ENCODE data around the gene TSR3.

TSR3 gene

GRCh38 chr16:1377406-1378010 is 25.8 kb upstream of the TSR3 start:
- no peak for DNase-seq (ENCODE audit: low spot score)

DNA sequence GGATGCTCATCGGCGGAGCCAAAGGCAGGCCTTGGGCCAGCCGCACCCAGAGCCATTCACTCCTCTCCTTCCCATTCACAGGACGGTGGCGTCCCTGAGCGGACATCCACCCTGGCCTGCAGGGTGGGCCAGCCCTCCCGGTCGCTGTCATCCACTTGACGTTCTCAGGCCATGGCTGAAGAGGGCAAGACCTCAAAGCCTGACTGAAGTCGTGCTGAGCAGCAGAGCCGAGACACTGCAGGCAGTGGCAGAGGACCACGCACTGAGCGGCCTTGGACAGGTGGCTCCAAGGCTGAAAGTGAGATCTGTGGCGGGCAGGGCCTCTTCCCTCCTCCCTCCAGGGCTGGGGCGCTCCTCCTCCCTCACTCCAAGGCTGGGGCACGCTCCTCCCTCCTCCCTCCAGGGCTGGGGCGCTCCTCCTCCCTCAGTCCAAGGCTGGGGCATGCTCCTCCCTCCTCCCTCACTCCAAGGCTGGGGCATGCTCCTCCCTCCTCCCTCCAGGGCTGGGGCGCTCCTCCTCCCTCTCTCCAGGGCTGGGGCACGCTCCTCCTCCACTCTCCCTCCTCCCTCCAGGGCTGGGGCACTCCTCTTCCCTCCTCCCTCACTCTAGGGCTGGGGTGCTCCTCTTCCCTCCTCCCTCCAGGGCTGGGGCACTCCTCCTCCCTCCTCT is 24.2 kb upstream of the TSR3 start:
- DNase-seq (ENCODE audit: low spot score), result no peak

DNA sequence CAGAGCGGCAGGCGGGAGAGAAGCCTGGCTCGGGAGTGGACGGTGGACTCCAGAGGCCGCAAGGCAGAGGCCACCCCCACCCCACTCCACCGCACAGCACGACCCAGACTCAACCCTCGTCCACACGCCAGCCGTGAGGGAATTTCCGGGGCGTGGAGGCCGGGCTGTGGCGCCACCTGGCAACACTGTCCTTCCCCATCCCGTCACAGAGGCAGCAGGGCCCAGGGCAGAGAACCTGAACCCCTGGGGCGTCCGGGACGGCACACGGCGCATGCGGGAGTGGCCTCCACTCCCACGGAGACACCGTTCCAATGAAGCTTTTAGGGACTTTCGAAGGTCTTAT is 23.6 kb upstream of the TSR3 start:
- no peak for DNase-seq (ENCODE audit: low spot score)

DNA sequence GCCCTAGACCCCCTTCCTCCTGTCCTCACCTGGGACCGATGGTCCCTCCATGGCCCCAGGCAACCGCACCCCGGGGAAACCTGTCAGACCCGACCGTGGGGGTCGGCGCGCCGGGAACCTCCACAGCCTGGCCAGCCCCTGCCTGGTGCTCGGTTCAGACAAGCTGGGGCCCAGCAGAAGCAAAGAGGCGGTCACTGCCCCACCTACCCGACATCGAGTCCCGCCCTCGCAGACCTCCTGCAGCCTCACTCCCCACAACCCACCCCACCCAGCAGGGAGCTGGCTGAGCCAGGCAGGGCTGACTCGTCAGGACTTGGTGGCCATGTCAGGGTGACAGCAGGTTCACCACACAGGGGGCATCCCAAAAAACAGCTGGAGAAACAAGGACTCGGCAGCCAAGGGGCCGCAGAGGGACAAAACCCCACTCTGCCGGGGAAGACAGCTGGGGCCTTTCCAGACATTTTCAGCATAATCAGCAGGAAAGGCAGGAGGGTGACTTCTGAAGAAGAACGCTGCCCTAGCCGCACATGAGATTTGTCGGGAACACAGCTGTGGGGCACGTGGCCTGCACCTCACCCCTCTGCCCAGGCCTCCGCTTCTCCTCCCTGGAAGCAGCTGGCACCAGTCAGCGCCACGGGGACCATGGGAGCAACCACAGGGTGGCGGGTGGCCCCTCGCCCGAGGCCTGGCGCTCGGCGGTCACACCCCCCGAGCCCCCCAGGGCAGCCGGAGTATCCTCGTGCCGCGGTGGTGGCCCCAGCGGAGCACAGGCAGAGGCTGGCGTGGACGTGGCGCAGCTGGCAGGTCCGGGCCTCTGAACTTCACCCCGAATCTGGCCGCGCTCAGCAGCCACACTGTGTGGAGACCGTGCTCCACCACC is 23.0 kb upstream of the TSR3 start:
- no peak for DNase-seq (ENCODE audit: low spot score)

- no peak for DNase-seq (ENCODE audit: low spot score)
These were observed 20.7 kb upstream of the TSR3 start for GRCh38 chr16:1372292-1372950.

DNA sequence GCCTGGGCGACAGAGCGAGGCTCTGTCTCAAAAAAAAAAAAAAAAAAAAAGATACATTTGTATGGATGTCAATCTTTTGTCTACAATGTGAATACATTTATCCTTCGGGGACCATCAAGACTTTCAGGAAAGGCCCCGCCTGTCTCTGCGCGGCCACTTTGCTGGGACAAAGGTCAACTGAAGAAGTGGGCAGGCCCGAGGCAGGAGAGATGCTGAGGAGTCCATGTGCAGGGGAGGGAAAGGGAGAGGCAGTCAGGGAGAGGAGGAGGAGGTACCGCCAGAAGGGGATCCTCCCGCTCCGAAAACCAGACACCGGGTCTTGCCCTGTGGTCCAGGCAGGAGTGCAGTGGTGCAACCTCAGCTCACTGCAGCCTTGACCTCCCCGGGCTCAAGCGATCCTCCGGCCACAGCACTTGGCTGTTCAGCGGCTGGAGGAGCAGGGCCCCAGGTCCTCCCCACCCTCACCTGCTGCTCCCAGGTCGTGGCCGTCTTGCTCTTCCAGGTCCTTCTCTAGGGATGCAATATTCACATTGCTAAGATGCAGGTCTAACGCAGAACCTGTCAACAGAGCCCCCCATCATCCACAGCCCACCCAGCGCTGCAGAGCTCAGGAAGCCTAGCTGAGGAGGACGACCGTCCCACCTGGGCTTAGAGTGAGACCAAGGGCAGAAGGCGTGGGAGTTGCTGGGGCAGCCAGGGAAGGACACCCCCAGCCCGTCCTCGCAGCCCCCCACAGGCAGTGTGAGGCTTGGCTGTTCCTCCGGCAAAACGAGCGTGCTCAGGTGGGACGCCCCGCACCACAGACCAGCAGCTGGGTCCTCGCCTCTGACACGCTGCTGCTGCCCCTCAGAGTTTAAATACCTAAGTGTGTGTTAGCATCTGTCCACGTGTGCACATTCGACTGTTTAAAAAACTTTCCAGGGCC is 19.6 kb upstream of the TSR3 start:
- no peak for DNase-seq (ENCODE audit: low spot score)

GRCh38 chr16:1367486-1368174 is 16.0 kb upstream of the TSR3 start:
- DNase-seq (ENCODE audit: low spot score), result no peak

DNA sequence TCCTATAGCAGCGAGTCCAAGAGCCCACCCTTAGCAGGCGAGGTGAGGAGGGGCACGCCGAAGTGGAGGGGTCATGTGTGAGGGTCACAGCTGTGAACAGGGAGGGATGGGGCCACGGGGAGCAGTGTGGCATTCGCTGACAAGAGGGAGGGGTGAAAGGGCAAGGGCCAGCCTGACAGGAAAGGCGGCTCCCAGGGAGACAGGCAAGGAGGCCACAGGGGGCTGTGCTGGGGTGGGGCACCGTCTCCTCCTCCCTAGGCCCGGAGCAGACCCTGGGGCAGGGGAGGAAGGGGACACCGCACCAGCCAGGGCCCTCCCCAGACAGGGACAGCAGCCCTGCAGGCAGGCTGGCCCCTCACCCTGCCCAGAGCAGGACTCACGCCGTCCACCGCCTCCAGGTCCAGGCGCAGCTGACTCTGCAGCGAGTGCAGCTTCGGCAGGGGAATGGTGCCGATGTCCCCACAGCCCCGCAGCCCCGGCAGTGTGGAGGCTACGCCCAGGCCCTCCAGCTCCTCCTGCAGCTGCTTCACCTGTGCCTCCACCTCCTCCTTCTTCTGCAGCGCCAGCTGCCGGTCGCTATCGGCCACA is 15.1 kb upstream of the TSR3 start:
- no peak for DNase-seq (ENCODE audit: low spot score)

DNA sequence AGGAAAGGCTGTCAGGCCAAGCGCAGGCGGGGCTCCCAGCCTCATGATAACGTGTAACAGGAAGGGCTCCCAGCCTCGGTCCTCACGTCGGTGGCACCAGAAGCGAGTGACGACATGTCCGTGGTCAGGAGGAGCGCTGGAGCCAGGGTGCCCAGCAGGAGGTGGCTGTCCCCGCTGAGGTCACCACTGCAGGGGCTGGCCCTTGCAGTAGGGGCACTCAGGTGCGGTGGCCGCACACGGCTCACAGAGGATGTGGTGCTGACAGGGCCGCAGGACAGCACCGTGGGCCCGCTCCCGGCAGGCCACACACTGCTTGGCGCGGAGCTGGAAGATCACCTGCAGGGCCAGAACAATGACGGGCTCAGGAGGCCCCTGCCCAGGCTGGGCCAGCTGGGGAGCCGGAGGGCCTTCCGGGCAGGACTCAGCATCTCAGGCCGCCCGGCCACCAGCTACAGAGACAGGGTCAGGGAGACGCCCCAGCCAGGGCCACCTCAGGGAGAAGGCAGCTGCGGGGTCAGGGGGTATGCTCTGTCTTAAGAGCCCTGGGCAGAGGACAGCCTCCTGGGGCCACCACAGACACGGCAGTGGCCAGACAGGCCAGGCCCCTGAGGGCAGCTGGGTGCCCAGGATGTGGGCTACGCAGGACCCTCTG is 14.5 kb upstream of the TSR3 start:
- no peak for DNase-seq (ENCODE audit: low spot score)

GRCh38 chr16:1364510-1364909 is 12.8 kb upstream of the TSR3 start:
- no peak for DNase-seq (ENCODE audit: low spot score)

- peak; percentile 89 for DNase-seq (ENCODE audit: low spot score)
These were observed 11.9 kb upstream of the TSR3 start for GRCh38 chr16:1363501-1364041.

DNA sequence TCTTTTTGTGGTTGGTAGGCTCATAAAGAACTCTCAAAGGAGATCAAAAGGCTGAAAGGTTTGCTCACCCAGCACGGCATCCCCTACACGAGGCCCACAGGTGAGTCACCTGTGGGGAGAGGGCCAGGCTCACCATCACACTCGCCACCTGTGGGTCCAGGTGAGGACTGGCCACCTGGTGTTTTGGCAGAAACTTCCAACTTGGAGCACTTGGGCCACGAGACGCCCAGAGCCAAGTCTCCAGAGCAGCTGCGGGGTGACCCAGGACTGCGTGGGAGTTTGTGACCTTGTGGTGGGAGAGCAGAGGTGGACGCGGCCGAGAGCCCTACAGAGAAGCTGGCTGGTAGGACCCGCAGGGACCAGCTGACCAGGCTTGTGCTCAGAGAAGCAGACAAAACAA is 11.1 kb upstream of the TSR3 start:
- no peak for DNase-seq (ENCODE audit: low spot score)

GRCh38 chr16:1361685-1362360 is 10.1 kb upstream of the TSR3 start:
- no peak for DNase-seq (ENCODE audit: low spot score)

DNA sequence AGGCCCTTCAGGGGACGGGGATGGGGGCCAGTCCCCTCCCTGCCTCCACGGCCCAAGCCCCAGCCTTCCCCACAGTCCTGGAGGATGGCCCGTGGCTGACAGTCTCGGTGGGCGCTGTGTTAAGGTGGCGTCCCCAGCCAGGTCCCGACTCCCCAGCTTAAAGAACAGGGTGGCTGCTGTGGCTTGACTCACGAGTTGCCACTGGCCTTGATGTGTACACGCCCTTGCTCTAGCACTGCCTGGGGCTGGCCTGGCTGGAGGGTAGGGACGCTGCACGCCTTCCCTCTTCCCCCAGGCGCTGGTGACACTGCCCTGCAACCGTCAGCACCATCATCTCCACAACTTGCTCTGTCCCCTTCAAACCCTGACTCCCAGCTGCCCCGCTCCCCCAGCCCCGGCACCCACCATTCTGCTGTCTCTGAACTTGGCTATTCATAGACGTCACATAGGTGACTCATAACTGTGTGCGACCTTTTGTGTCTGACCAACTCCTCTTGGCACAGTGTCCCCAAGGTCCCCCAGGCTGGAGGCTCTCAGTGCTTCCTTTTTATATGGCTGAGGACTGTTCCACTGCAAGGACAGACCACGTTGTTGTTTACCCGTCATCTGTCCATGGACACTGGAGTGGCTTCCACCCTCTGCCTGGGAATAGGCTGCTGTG is 6.4 kb upstream of the TSR3 start:
- no peak for DNase-seq (ENCODE audit: low spot score)

GRCh38 chr16:1356061-1356900 is 4.6 kb upstream of the TSR3 start:
- DNase-seq (ENCODE audit: low spot score), result no peak

DNA sequence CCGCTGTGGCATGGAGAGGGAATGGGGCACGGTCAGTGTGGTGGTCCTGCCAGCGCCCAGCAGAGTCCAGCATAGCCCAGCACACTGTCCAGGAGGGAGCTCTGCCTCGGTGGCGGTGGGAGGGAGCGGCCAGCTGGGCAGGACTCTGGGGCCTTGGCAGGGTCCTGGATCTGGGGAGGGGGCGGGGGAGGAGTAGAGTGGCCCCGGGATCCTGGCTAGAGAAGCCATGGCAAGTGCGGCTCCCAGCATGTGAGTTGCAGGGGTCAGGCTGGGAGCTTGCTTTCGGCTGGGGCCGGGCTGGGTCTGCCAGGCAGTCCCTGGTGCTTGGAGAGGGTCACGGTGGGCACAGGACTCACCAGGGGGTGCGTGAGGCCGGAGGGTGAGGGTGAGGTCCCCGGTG is 3.9 kb upstream of the TSR3 start:
- DNase-seq (ENCODE audit: low spot score), result no peak

DNA sequence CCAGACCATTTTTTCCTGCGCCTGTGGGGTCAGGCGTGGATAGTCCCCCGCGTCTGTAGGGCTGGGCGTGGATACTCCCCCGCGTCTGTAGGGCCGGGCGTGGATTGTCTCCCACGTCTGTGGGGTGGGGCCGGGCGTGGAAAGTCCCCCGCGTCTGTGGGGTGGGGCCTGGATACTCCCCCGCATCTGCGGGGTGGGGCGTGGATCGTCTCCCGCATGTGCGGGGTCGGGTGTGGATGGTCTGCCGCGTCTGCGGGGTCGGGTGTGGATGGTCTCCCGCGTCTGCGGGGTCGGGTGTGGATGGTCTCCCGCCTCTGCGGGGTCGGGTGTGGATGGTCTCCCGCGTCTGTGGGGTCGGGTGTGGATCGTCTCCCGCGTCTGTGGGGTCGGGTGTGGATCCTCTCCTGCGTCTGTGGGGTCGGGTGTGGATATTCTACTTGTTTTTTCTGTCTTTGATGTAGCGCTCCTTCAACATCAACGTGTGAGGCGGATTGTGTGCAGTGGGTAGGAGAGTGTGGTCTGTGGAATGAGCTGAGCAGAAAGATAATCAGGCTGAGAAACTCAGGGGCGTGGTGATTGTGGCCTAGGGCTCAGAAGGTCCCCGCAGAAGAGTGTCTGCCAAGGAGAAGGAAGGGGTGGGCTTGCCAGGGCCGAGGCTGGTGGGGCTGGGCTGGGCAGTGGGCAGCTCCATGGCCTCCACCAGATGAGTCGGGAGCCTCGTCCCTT is 3.3 kb upstream of the TSR3 start:
- no peak for DNase-seq (ENCODE audit: low spot score)
